Skeletal muscle tissue (tissue), 4 donors: ENCODE results near the gene GPR176. TPM values are rescaled to one million over a fixed set of nuclear protein-coding genes. Genes with fewer than 3 reads are reported as not detected.
"Not testable (repeated sequence)": the region's sequence is repeated elsewhere in the genome, so short reads cannot be mapped to it uniquely, and the experiment has no call there.

ENCODE experiments used
- H3K27ac ChIP-seq: one replicate; pipeline ENCODE4 v1.7.0; 2013; ENCODE audit warnings: mild to moderate bottlenecking, low read depth, low read length, inconsistent platforms
- H3K27me3 ChIP-seq, 3 donors: one replicate each; pipeline ENCODE4 v1.7.0; 2013; ENCODE audit warnings: low read length in 3 of 3; ENCODE audit not compliant: control insufficient read depth in 3 of 3, insufficient read depth in 3 of 3
- H3K36me3 ChIP-seq, 3 donors: one replicate each; pipeline ENCODE4 v1.7.0; 2013; ENCODE audit warnings: low read length in 3 of 3; ENCODE audit not compliant: control insufficient read depth in 3 of 3, insufficient read depth in 3 of 3
- H3K4me1 ChIP-seq, 3 donors: one replicate each; pipeline ENCODE4 v1.7.0; 2013; ENCODE audit warnings: low read length in 3 of 3, mild to moderate bottlenecking in 3 of 3; ENCODE audit not compliant: control insufficient read depth in 3 of 3, insufficient read depth in 3 of 3
- H3K4me3 ChIP-seq, 3 donors: one replicate each; pipeline ENCODE4 v1.7.0; 2013; ENCODE audit warnings: low read length in 3 of 3
- H3K9ac ChIP-seq, 3 donors: one replicate each; pipeline ENCODE4 v1.7.0; 2013; ENCODE audit warnings: low read length in 3 of 3, mild to moderate bottlenecking in 3 of 3, moderate library complexity in 2 of 3, low read depth in 1 of 3
- H3K9me3 ChIP-seq, 3 donors: one replicate each; pipeline ENCODE4 v1.7.0; 2013; ENCODE audit warnings: low read length in 3 of 3; ENCODE audit not compliant: control insufficient read depth in 3 of 3
- total RNA-seq: library from RNA; depleted of rRNA; stranded (reverse); fragments of >200 nt; gene quantifications from one replicate; pipeline ENCODE4 v1.2.3, GENCODE V29; 2014
- donor health status: Osteomylitis.

GPR176 gene
- total RNA-seq, 1 donor from 2014 or later = 6.3 TPM

DNA sequence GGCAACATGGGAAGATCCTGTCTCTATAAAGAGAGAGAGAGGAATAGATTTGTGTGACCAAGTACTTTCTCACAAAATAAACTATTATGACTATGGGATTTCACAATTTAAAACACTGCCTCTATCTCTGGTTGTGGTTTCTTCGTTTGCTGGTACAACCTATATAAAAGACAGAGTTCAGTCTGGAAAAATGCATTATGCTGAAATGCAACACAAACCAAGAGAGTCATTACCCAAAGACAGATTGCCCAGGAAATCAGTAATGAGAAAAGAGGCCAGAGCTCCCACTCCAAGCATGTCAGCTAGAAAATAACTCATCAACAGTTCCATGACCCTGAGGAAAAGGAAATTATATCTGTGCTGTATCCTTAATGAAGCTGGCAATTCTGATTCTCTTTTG is 23.2 kb downstream of the GPR176 start:
- H3K4me1 ChIP-seq = no peaks in the 10 kb centered on the region
- no peaks in the 10 kb centered on the region for H3K9me3 ChIP-seq
- no peak overlapping the region for H3K27ac ChIP-seq
- H3K4me3 ChIP-seq = no peak overlapping the region
- H3K9ac ChIP-seq = no peak overlapping the region
- no peaks in the 10 kb centered on the region for H3K27me3 ChIP-seq
- H3K36me3 ChIP-seq = no peaks in the 10 kb centered on the region

DNA sequence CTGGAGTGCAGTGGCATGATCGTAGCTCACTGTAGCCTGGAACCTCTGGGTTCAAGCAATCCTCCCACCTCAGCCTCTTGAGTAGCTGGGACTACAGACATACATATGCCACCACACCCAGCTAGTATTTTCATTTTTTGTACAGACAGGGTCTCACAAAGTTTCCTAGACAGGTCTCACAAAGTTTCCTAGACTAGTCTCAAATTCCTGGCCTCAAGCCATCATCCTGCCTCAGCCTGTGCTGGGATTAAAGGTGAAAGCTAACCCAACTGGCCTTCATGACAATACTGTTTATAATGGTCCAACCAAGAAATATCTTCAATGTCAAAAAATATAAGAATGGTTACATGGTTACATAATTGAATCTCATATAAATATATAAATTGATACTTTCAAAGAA is 24.0 kb downstream of the GPR176 start:
- no peaks in the 10 kb centered on the region for H3K4me1 ChIP-seq
- H3K4me3 ChIP-seq = no peak overlapping the region
- H3K9me3 ChIP-seq = no peaks in the 10 kb centered on the region
- no peaks in the 10 kb centered on the region for H3K36me3 ChIP-seq
- H3K9ac ChIP-seq = no peak overlapping the region
- no peaks in the 10 kb centered on the region for H3K27me3 ChIP-seq
- H3K27ac ChIP-seq = no peak overlapping the region

DNA sequence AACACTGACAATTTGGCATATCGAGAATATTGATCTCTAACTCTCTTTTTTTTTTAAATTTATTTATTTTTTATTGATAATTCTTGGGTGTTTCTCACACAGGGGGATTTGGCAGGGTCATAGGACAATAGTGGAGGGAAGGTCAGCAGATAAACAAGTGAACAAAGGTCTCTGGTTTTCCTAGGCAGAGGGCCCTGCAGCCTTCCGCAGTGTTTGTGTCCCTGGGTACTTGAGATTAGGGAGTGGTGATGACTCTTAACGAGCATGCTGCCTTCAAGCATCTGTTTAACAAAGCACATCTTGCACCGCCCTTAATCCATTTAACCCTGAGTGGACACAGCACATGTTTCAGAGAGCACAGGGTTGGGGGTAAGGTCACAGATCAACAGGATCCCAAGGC is 27.0 kb downstream of the GPR176 start:
- not testable (repeated sequence) for H3K4me1 ChIP-seq, H3K4me3 ChIP-seq, H3K36me3 ChIP-seq, H3K27me3 ChIP-seq, H3K27ac ChIP-seq, H3K9me3 ChIP-seq, H3K9ac ChIP-seq

DNA sequence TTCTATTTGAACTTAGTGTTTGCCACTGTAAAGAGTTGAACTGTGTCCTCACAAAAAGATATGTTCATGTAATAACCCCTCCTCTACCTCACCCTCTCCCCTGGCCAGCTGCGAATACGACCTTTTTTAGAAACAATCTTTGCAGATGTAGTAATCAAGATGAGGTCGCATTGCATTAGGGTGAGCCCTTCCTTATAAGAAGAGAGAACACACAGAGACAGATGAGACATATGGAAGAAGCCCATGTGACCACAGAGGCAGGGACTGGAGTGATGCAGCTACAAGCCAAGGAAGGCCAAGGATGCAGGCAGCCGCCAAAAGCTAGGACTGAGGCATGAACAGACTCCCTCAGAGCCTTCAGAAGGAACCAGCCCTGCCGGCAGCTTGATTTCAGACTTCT is 27.6 kb downstream of the GPR176 start:
- Histone ChIP-seq H3K27me3 (no peaks in the 10 kb centered on the region), H3K36me3 (no peaks in the 10 kb centered on the region), H3K9ac (no peak overlapping the region), H3K4me3 (no peak overlapping the region), H3K4me1 (no peaks in the 10 kb centered on the region), H3K27ac (no peak overlapping the region), H3K9me3 (no peaks in the 10 kb centered on the region)

DNA sequence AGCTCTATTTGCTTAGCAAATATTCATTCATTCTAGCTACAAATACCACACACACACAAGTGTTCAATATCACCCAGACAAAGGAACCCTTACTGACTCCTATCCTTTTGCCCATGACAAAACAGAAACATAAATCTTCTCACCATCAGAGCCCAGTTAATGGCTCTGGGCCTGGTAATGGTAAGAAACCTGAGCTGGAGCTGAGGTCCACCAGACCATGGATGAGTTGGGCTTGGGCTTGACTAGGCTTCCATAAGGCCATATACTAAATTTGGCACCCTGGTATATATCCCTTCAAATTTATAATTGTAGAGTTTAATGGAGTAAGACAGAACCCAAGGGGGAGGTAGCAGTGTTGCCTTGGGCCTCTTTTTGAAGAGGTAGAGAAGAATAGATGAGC is 29.4 kb downstream of the GPR176 start:
- Histone ChIP-seq H3K9ac (no peak overlapping the region), H3K4me3 (no peak overlapping the region), H3K27me3 (no peaks in the 10 kb centered on the region), H3K36me3 (no peaks in the 10 kb centered on the region), H3K9me3 (no peaks in the 10 kb centered on the region), H3K4me1 (no peaks in the 10 kb centered on the region), H3K27ac (no peak overlapping the region)

DNA sequence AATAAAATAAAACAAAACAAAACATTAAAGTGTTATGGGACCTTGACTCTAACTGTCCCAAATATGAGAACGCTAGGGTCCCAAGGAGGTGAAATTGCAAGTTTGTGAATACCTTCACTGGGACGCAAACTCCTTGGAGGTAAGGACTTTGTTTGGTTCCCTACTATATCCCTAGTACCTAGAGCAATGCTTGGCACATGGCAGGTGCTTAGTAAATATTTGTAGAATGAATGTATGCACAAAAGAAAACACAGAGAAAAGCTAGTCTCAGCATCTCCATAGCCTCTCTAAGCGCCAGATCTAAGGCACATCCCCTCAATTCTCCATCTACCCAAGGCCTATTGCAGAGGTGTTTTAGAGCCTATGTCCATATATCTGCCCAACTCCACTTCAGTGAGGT is 30.5 kb downstream of the GPR176 start:
- Histone ChIP-seq H3K4me3 (no peak overlapping the region), H3K27me3 (no peaks in the 10 kb centered on the region), H3K27ac (no peak overlapping the region), H3K36me3 (no peaks in the 10 kb centered on the region), H3K9ac (no peak overlapping the region), H3K9me3 (no peaks in the 10 kb centered on the region), H3K4me1 (no peaks in the 10 kb centered on the region)

DNA sequence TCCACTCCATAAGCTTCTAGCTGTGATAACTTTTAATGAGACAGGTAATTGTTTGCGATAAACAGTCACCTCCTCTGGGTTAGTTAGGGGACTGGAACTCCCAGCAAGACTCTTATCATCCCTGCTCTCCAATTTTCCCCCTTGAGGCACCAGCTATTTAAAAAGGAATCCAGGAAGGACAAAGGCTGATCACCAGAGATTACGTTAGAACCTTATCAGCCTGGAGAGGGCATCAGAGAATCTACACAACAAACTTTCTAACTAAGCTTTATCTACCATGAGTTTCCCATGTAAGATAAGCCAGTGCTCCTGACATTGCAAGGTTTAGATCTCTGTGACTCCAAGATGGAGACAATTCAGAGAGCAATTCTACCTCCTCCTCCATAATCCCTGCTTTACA is 31.3 kb downstream of the GPR176 start:
- Histone ChIP-seq H3K9ac (no peak overlapping the region), H3K4me1 (no peaks in the 10 kb centered on the region), H3K27me3 (no peaks in the 10 kb centered on the region), H3K27ac (no peak overlapping the region), H3K4me3 (no peak overlapping the region), H3K36me3 (no peaks in the 10 kb centered on the region), H3K9me3 (no peaks in the 10 kb centered on the region)

DNA sequence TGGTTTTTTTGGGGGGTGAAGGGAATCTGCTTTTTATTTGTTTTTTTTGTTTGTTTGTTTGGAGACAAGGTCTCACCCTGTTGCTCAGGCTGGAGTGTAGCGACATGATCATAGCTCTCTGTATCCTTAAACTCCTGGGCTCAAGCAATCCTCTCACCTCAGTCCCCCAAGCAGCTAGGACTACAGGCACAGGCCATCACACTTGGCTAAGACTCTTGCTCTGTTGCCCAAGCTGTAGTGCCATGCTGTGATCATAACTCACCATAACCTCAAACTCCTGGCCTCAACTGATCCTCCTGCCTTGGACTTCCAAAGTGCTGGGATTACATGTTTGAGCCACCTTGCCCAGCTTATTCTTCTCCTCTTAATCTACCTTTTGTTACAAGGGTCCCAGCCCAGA is 31.8 kb downstream of the GPR176 start:
- Histone ChIP-seq H3K4me3 (no peak overlapping the region), H3K4me1 (no peaks in the 10 kb centered on the region), H3K9me3 (no peaks in the 10 kb centered on the region), H3K27ac (no peak overlapping the region), H3K27me3 (no peaks in the 10 kb centered on the region), H3K9ac (no peak overlapping the region), H3K36me3 (no peaks in the 10 kb centered on the region)

DNA sequence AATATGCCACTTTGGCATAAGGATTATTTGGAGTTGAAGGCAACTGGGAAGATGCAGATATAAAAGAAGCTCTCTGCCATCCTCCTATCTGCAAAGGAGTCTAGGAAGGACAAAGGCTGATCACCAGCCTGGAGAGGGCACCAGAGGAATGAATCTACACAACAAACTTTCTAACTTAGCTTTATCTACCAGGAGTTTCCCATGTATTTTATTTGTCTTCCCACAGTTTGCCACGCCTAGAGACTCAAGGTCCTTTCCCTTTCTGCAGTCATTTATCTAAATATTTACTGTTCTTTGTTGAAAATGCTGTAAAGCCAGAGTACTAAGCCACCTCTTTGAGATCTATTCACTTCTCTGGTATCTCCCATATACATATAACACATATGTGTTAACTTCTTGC is 32.2 kb downstream of the GPR176 start:
- H3K9me3 ChIP-seq = no peaks in the 10 kb centered on the region
- H3K4me1 ChIP-seq = no peaks in the 10 kb centered on the region
- H3K9ac ChIP-seq = no peak overlapping the region
- no peak overlapping the region for H3K27ac ChIP-seq
- H3K36me3 ChIP-seq = no peaks in the 10 kb centered on the region
- no peak overlapping the region for H3K4me3 ChIP-seq
- no peaks in the 10 kb centered on the region for H3K27me3 ChIP-seq

DNA sequence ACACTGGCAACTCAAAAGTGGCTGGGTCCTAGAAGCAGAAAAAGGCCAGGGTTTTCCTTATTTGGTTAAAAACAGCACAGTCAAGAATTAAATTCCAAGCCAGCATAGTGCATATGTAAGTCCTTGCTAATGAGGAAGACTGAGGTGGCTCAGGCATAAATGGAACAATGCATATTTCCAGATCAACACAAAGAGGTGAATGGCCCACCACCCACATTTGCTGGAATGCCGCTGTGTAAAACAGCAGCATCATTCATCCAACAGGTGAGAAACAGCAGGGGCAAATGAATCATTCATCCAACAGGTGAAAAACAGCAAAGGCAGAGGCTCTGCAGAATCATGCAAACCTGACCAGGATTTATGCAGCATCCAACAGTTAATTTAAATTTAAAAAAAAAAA is 32.9 kb downstream of the GPR176 start:
- Histone ChIP-seq H3K27ac (no peak overlapping the region), H3K9ac (no peak overlapping the region), H3K9me3 (no peaks in the 10 kb centered on the region), H3K36me3 (no peaks in the 10 kb centered on the region), H3K4me3 (no peak overlapping the region), H3K4me1 (no peaks in the 10 kb centered on the region), H3K27me3 (no peaks in the 10 kb centered on the region)

DNA sequence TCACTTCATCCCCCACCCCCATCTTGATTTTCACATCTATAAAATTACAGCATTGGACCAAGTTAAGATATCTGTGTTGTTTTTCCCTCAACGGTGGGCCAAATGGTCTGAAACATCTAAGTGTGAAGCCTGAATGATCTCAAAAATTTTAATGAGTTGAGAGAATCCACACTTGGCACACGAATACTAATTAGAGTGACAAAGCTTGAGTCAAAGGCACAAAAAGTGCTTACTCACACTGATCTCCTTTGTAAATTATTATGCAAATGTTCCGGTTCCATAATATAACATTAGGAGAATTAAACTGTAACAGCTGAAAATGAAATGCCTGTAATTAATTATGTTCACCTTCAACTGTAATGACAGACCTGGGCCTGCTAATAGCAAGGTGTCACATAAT is 33.6 kb downstream of the GPR176 start:
- H3K27ac ChIP-seq = no peak overlapping the region
- no peak overlapping the region for H3K4me3 ChIP-seq
- no peaks in the 10 kb centered on the region for H3K4me1 ChIP-seq
- no peaks in the 10 kb centered on the region for H3K36me3 ChIP-seq
- no peaks in the 10 kb centered on the region for H3K9me3 ChIP-seq
- no peak overlapping the region for H3K9ac ChIP-seq
- H3K27me3 ChIP-seq = no peaks in the 10 kb centered on the region
